Activated CD4-positive, alpha-beta T cell treated with anti-CD3 and anti-CD28 coated beads for 48 hours (primary cell): ENCODE measurements around the gene LCE1D.

Source experiments
- DNase-seq: peaks from one replicate; pipeline ENCODE4 v3.0.0-alpha.2; 2020

LCE1D gene

GRCh38 chr1:152817309-152817708 is 20.8 kb downstream of the LCE1D start:
- DNase-seq, result no peak

DNA sequence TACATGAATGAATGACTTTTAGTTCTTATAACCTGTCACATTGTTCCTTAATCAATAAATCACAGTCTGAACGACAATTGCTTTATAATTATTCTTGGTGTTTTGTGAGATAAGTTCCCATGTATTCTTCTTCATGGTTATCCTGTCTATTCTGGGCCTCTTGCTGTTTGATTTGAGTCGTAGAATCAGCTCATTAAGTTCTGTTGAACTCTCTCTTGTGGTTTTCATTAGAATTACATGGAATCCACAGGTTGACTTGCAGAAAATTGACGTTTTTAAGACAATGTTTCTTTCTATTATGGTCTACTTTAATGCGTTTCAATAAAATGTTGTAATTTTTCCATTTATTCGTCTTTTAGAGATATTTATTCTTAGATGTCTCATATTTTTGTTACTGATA is 26.8 kb downstream of the LCE1D start:
- no peak for DNase-seq

DNA sequence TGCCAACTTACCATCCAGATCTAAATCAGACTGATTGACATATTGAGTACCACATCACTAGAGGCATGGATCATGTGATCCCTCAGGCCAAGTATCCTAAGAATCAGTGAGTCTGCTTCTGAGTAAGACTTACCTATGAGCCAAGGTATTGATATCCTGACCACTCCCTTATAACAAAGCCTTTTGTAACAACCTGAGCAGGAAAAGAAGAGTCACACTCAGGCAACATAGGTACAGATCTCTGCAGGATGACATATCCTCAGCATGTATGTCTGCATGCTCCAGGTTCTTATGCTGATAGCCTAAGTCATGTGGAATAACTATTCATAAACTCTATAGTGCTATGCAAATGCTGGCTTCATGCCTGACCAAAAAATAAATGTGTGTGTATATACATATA is 28.4 kb downstream of the LCE1D start:
- no peak for DNase-seq

DNA sequence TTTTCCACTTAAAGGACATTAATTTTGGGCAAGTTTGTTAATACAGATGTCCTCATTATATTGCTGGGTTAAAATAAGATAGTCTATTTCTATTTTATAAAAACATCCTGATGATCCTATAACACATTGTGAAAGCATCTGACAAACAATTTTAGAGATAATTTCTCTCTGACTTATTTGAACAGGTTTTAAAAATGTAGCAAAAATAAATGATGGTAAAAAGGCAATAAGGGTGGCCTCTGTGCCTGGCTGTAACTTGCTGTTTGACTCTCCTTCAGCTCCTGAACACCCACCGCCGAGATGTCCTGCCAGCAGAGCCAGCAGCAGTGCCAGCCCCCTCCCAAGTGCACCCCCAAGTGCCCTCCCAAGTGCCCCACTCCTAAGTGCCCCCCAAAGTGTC is 30.7 kb downstream of the LCE1D start, which contains the start of gene LCE1A:
LCE1A (plus strand) TSS at position 301 of the 400 bp plus-strand sequence; CDS start at position 301, 0 bp downstream.
- DNase-seq, result no peak

DNA sequence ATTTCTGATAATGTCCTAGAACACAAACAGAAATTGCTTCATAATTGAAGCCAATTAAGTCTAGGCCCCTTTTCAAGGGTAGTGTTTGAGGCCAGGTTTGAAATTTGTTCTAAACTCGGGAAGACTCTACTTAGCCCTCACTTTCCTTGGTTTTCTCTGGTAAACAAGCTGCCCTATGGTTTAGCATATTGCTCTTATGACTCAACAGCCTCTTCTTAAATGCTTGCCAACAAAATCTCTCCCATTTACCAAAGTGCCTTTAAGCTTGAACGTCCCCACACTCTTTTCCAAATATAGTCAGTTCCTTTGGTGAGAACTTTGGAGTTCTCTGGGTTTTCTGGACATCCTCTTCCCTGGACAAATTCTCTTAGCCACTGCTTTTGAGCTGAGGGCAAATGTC is 40.3 kb downstream of the LCE1D start:
- no peak for DNase-seq

DNA sequence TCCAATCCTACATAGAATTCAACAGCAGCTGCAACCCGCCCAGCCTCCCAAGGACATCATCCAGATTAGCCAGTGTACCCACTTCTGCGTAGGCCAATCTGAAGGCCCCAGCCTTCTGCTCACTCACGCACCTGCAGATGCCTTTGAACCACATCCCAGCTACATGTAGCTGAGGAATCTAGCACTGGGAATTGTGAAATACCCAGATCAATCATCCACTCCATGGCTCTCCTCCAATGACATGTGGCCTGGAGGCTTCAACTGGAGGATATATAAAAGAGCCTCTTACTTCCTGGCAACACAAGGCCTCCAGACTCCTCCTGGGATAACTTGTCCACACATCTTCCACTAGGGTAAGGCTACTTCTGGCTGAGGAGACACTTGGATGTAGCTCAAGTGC is 46.0 kb downstream of the LCE1D start, which contains the start of gene LCE6A:
LCE6A (plus strand) TSS at position 301 of the 400 bp plus-strand sequence. CDS start 665 bp downstream, outside the sequence.
- DNase-seq, result no peak
